Neutrophil (primary cell): Measurements from ENCODE around the gene INPP4B.

Experiments used
- H3K27ac ChIP-seq: fragments of 200-600 bp; sonication (generic); 2 replicates; pipeline ENCODE4 v1.5.1; 2016; ENCODE audit warnings: mild to moderate bottlenecking, moderate library complexity
- H3K27me3 ChIP-seq: fragments of 200-600 bp; sonication (generic); 2 replicates; pipeline ENCODE4 v1.6.0; 2016; ENCODE audit warnings: mild to moderate bottlenecking
- H3K36me3 ChIP-seq: fragments of 200-600 bp; sonication (generic); 2 replicates; pipeline ENCODE4 v1.5.1; 2017
- H3K4me1 ChIP-seq, 2 experiments: fragments of 200-600 bp in 1 of 2; sonication (generic) in 1 of 2; 1 replicate in 1 of 2; 2 replicates in 1 of 2; pipeline versions ENCODE4 v1.5.1 to v1.6.1; 2013 to 2016; ENCODE audit warnings: low read depth in 1 of 2, low read length in 1 of 2, mild to moderate bottlenecking in 1 of 2, moderate library complexity in 1 of 2; ENCODE audit not compliant: control insufficient read depth in 1 of 2, insufficient read depth in 1 of 2
- H3K4me3 ChIP-seq, 2 experiments: fragments of 200-600 bp in 1 of 2; sonication (generic) in 1 of 2; 1 replicate in 1 of 2; 2 replicates in 1 of 2; pipeline ENCODE4 v1.5.1; 2013 to 2016; ENCODE audit warnings: low read depth in 1 of 2, low read length in 1 of 2, mild to moderate bottlenecking in 1 of 2, moderate library complexity in 1 of 2
- H3K9me3 ChIP-seq: fragments of 200-600 bp; sonication (generic); 2 replicates; pipeline ENCODE4 v1.5.1; 2016
- TF ChIP-seq, protein P1 (sequence below): fragments of 200-600 bp; sonication (generic); IDR thresholded peaks from 2 replicates; pipeline ENCODE4 v1.5.1; 2016; ENCODE audit warnings: antibody characterized with exemption

INPP4B gene

DNA sequence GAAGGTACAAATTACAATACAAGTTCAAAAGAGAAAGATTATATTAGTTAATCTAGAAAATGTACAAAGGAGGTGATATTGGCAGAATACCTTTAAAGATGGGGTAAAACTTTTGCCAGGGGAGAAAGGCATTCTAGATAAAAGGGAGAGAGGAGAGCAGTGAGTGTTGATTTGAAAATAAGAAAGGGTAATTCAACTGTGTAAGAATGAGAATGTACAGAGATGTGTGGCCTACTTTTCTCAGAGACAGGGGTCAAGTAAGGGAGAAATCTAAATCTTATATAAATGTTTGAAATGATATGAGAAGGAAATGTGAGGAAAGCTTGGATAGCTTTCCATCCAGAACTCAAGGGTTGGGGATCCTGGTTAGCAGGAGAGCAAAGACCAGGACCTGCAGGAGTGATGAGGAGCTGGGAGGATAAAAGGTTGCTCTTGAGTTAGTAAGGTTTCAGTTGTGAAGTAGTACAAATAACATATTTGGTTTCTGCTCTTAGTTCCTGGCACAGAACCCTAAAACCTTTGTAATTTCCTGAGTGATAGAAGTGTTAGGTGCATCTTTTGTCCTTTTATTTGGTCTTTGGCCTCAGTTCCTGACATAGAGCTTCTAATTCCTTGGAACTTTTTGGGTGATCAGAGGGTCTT is 489.9 kb downstream of the INPP4B start:
- Histone ChIP-seq H3K27me3 (no peaks in the 10 kb centered on the region), H3K4me3 (no peak overlapping the region), H3K9me3 (no peaks in the 10 kb centered on the region), H3K36me3 (no peaks in the 10 kb centered on the region), H3K4me1 (no peaks in the 10 kb centered on the region), H3K27ac (no peak overlapping the region)
- TF ChIP-seq, protein P1, sequence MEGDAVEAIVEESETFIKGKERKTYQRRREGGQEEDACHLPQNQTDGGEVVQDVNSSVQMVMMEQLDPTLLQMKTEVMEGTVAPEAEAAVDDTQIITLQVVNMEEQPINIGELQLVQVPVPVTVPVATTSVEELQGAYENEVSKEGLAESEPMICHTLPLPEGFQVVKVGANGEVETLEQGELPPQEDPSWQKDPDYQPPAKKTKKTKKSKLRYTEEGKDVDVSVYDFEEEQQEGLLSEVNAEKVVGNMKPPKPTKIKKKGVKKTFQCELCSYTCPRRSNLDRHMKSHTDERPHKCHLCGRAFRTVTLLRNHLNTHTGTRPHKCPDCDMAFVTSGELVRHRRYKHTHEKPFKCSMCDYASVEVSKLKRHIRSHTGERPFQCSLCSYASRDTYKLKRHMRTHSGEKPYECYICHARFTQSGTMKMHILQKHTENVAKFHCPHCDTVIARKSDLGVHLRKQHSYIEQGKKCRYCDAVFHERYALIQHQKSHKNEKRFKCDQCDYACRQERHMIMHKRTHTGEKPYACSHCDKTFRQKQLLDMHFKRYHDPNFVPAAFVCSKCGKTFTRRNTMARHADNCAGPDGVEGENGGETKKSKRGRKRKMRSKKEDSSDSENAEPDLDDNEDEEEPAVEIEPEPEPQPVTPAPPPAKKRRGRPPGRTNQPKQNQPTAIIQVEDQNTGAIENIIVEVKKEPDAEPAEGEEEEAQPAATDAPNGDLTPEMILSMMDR, result no peak

GRCh38 chr4:142355421-142355930 is 490.6 kb downstream of the INPP4B start:
- no peaks in the 10 kb centered on the region for H3K27me3 ChIP-seq
- no peaks in the 10 kb centered on the region for H3K36me3 ChIP-seq
- no peaks in the 10 kb centered on the region for H3K9me3 ChIP-seq
- no peak overlapping the region for H3K27ac ChIP-seq
- no peak overlapping the region for H3K4me3 ChIP-seq
- H3K4me1 ChIP-seq, result no peaks in the 10 kb centered on the region
- TF ChIP-seq, protein P1, result no peak

- Histone ChIP-seq H3K36me3 (no peaks in the 10 kb centered on the region), H3K4me1 (no peaks in the 10 kb centered on the region), H3K27ac (no peak overlapping the region), H3K9me3 (no peaks in the 10 kb centered on the region), H3K27me3 (no peaks in the 10 kb centered on the region), H3K4me3 (no peak overlapping the region)
- TF ChIP-seq, protein P1, result no peak
These were observed 491.2 kb downstream of the INPP4B start for GRCh38 chr4:142354794-142355420.

- Histone ChIP-seq H3K4me1 (no peaks in the 10 kb centered on the region), H3K36me3 (no peaks in the 10 kb centered on the region), H3K27me3 (no peaks in the 10 kb centered on the region), H3K4me3 (no peak overlapping the region), H3K27ac (no peak overlapping the region), H3K9me3 (no peaks in the 10 kb centered on the region)
- TF ChIP-seq, protein P1, result no peak
These were observed 492.1 kb downstream of the INPP4B start for GRCh38 chr4:142354041-142354440.

- Histone ChIP-seq H3K27ac (no peak overlapping the region), H3K27me3 (no peaks in the 10 kb centered on the region), H3K36me3 (no peaks in the 10 kb centered on the region), H3K4me1 (no peaks in the 10 kb centered on the region), H3K4me3 (no peak overlapping the region), H3K9me3 (no peaks in the 10 kb centered on the region)
- TF ChIP-seq, protein P1, result no peak
These were observed 492.9 kb downstream of the INPP4B start for GRCh38 chr4:142353149-142353738.
